RWPE2 (cell line): ENCODE measurements around the gene LASP1NB.

Experiments used
- ATAC-seq: fragments of 200-7000 bp; cut with Tn5 transposase; 3 replicates; pipeline ENCODE4 v1.9.1; 2021; ENCODE audit warnings: low read depth
- DNase-seq: peaks from one replicate; pipeline ENCODE4 v3.0.0-alpha.2; 2020; ENCODE audit warnings: low spot score
- H3K27ac ChIP-seq: fragments of 450-650 bp; 2 replicates; pipeline ENCODE4 v1.5.1; 2017; ENCODE audit warnings: mild to moderate bottlenecking; ENCODE audit not compliant: poor library complexity, severe bottlenecking
- H3K27me3 ChIP-seq: fragments of 250-450 bp; sonication (Bioruptor Pico); 2 replicates; pipeline ENCODE4 v1.5.1; 2021; ENCODE audit warnings: mild to moderate bottlenecking, moderate library complexity; ENCODE audit not compliant: insufficient read depth, poor library complexity, severe bottlenecking
- H3K36me3 ChIP-seq: fragments of 250-450 bp; sonication (Bioruptor Pico); 2 replicates; pipeline ENCODE4 v1.5.1; 2020; ENCODE audit warnings: low read depth, mild to moderate bottlenecking, moderate library complexity
- H3K4me1 ChIP-seq: fragments of 250-450 bp; sonication (Bioruptor Pico); 2 replicates; pipeline ENCODE4 v1.5.1; 2021; ENCODE audit warnings: mild to moderate bottlenecking, moderate library complexity; ENCODE audit not compliant: insufficient read depth, poor library complexity, severe bottlenecking
- H3K4me3 ChIP-seq: fragments of 250-450 bp; sonication (Bioruptor Pico); 2 replicates; pipeline ENCODE4 v1.5.1; 2021; ENCODE audit warnings: mild to moderate bottlenecking, moderate library complexity; ENCODE audit not compliant: severe bottlenecking
- H3K9me3 ChIP-seq: fragments of 250-450 bp; sonication (Bioruptor Pico); 2 replicates; pipeline ENCODE4 v1.5.1; 2021; ENCODE audit warnings: mild to moderate bottlenecking, moderate library complexity; ENCODE audit not compliant: severe bottlenecking
- TF ChIP-seq, protein P1 (sequence below): fragments of 450-650 bp; IDR thresholded peaks from one replicate; pipeline ENCODE4 v1.5.1; 2017; ENCODE audit warnings: mild to moderate bottlenecking, moderate library complexity; ENCODE audit not compliant: poor library complexity, severe bottlenecking

LASP1NB gene

DNA sequence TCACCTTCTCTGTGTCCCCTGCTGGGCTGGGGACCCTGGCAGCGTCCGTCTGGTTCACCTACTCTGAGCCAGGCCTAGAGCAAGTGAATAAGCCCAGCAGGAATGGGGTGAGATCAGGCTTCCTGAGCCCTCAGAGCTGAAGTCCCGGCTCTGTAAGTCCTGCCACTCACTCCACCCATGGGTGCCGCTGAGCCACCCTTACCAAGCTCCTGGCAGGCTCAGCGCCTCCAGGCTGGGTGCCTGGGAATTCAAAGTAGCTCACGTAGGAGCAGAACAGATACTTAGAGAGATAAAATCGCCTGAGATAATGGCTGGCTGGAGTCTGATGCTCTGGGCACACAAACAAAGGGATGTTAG lies 9.8 kb upstream of the LASP1NB start:
- TF ChIP-seq, protein P1, sequence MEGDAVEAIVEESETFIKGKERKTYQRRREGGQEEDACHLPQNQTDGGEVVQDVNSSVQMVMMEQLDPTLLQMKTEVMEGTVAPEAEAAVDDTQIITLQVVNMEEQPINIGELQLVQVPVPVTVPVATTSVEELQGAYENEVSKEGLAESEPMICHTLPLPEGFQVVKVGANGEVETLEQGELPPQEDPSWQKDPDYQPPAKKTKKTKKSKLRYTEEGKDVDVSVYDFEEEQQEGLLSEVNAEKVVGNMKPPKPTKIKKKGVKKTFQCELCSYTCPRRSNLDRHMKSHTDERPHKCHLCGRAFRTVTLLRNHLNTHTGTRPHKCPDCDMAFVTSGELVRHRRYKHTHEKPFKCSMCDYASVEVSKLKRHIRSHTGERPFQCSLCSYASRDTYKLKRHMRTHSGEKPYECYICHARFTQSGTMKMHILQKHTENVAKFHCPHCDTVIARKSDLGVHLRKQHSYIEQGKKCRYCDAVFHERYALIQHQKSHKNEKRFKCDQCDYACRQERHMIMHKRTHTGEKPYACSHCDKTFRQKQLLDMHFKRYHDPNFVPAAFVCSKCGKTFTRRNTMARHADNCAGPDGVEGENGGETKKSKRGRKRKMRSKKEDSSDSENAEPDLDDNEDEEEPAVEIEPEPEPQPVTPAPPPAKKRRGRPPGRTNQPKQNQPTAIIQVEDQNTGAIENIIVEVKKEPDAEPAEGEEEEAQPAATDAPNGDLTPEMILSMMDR, result no peak
- Histone ChIP-seq H3K9me3 (no peaks in the 10 kb centered on the region), H3K27me3 (no peaks in the 10 kb centered on the region), H3K36me3 (peaks cover 83% of the 10 kb centered on the region), H3K4me3 (no peak overlapping the region), H3K4me1 (no peaks in the 10 kb centered on the region), H3K27ac (no peak overlapping the region)
- DNase-seq (no peak), ATAC-seq (no peak)

DNA sequence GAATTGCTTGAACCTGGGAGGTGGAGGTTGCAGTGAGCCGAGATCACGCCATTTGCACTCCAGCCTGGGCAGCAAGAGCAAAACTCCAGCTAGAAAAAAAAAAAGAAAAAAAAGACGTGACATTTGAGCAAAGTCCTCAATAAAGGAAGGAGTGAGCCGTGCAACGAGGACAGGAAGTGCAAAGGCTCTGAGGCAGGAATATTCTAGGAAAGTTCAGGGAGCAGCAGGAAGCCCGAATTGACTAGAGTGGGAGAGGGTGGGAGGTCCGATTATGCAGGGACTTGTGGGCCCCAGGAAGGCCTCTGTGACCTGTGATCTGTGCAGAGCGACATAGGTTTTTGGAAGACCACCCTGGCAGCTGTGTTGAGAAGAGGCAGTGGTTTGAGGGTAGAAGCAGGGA lies 8.6 kb upstream of the LASP1NB start:
- H3K4me1 ChIP-seq, result no peaks in the 10 kb centered on the region
- no peaks in the 10 kb centered on the region for H3K27me3 ChIP-seq
- TF ChIP-seq, protein P1, result no peak
- no peak overlapping the region for H3K27ac ChIP-seq
- ATAC-seq (no peak), DNase-seq (no peak)
- no peak overlapping the region for H3K4me3 ChIP-seq
- H3K36me3 ChIP-seq, result peaks cover 76% of the 10 kb centered on the region
- no peaks in the 10 kb centered on the region for H3K9me3 ChIP-seq

DNA sequence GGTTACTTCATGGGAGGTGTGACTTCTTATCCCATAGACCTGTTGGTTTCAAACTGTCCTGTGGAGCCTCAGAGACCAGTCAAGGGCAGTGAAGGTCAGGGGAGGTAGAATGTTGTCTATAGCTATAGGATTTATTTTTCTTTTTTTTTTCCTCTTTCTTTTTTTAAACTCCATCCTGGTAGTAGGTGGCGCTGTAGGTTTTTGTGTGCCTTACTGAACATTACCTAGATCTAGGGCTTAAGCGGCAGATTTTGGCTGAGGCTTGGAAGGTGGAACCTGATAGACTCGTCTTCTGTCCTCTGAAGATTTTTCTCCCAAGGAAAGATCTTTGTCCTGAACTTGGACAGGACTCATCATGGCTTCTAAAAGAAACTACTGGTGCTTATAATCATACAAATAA lies 8.2 kb upstream of the LASP1NB start:
- peaks cover 73% of the 10 kb centered on the region for H3K36me3 ChIP-seq
- ATAC-seq, result no peak

DNA sequence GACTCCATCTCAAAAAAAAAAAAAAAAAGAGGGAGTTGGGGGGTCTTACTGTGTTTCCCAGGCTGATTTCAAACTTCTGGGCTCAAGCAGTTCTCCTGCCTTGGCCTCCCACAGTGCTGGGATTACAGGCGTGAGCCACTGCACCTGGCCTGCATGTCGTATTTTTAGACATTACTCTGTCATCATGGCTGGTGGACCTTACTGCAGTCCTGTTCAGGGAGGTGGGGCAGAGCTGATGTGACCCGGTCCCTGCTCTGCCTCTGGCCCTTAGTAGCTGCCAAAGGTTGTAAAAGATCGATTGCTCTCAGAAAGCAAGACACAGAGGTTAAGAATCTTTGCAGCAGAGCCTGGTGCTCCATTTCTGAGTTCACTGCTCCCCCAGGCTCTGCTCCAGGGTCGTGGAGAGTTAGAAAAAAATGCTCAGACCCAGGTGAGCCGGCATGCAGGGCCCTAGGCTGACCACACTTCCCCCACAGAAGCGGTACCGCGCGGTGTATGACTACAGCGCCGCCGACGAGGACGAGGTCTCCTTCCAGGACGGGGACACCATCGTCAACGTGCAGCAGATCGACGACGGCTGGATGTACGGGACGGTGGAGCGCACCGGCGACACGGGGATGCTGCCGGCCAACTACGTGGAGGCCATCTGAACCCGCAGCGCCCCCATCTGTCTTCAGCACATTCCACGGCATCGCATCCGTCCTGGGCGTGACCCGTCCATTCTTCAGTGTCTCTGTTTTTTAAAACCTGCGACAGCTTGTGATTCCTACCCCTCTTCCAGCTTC lies 7.1 kb upstream of the LASP1NB start:
- TF ChIP-seq, protein P1, result no peak
- Histone ChIP-seq H3K9me3 (no peaks in the 10 kb centered on the region), H3K36me3 (peaks cover 68% of the 10 kb centered on the region), H3K4me1 (no peaks in the 10 kb centered on the region), H3K27me3 (no peaks in the 10 kb centered on the region), H3K4me3 (no peak overlapping the region), H3K27ac (no peak overlapping the region)
- DNase-seq, result no peak
- ATAC-seq, result no peak

More for the DNA sequence above, 8.2 kb upstream of the LASP1NB start:
- DNase-seq, result no peak
- Histone ChIP-seq H3K4me1 (no peaks in the 10 kb centered on the region), H3K27me3 (no peaks in the 10 kb centered on the region), H3K9me3 (no peaks in the 10 kb centered on the region), H3K27ac (no peak overlapping the region), H3K4me3 (no peak overlapping the region)
- TF ChIP-seq, protein P1, result no peak

DNA sequence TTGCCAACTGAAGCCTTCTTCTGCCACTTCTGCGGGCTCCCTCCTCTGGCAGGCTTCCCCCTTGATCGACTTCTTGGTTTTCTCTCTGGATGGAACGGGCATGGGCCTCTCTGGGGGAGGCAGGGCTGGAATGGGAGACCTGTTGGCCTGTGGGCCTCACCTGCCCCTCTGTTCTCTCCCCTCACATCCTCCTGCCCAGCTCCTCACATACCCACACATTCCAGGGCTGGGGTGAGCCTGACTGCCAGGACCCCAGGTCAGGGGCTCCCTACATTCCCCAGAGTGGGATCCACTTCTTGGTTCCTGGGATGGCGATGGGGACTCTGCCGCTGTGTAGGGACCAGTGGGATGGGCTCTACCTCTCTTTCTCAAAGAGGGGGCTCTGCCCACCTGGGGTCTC lies 6.5 kb upstream of the LASP1NB start:
- H3K4me3 ChIP-seq, result no peak overlapping the region
- DNase-seq, result no peak
- H3K27me3 ChIP-seq, result no peaks in the 10 kb centered on the region
- H3K27ac ChIP-seq, result no peak overlapping the region
- TF ChIP-seq, protein P1, result no peak
- no peaks in the 10 kb centered on the region for H3K4me1 ChIP-seq
- H3K9me3 ChIP-seq, result no peaks in the 10 kb centered on the region
- peaks cover 62% of the 10 kb centered on the region for H3K36me3 ChIP-seq
- no peak for ATAC-seq
